MM.1S (cell line): ENCODE results near the gene ADAMTS17.

Experiments
- DNase-seq: peaks from one replicate; pipeline ENCODE4 v3.0.0-alpha.2; 2015
- H2AFZ ChIP-seq: fragments of 300-600 bp; sonication (generic); 2 replicates; pipeline ENCODE4 v1.6.0; 2016; ENCODE audit warnings: antibody characterized with exemption, low read length
- H3F3A ChIP-seq: fragments of 300-600 bp; sonication (generic); 2 replicates; pipeline ENCODE4 v1.6.1; 2016; ENCODE audit warnings: mild to moderate bottlenecking, antibody characterized with exemption, low read length, moderate library complexity, mixed read lengths; ENCODE audit not compliant: insufficient read depth
- H3K27ac ChIP-seq: fragments of 300-600 bp; sonication (generic); 2 replicates; pipeline ENCODE4 v1.5.1; 2016; ENCODE audit warnings: mild to moderate bottlenecking, low read length
- H3K27me3 ChIP-seq: fragments of 300-600 bp; sonication (generic); replicated peaks from 2 replicates; pipeline ENCODE4 v1.6.0; 2016; ENCODE audit warnings: low read length; ENCODE audit not compliant: insufficient read depth
- H3K36me3 ChIP-seq: fragments of 300-600 bp; sonication (generic); replicated peaks from 2 replicates; pipeline ENCODE4 v1.6.1; 2016; ENCODE audit warnings: mild to moderate bottlenecking, low read length, mixed read lengths; ENCODE audit not compliant: insufficient read depth
- H3K4me1 ChIP-seq: fragments of 300-600 bp; sonication (generic); 2 replicates; pipeline ENCODE4 v1.6.1; 2016; ENCODE audit warnings: low read length, mixed read lengths
- H3K4me2 ChIP-seq: fragments of 300-600 bp; sonication (generic); 2 replicates; pipeline ENCODE4 v1.6.0; 2016; ENCODE audit warnings: low read depth, low read length
- H3K4me3 ChIP-seq: fragments of 300-600 bp; sonication (generic); 2 replicates; pipeline ENCODE4 v1.5.1; 2016; ENCODE audit warnings: low read length, mixed read lengths
- H3K79me2 ChIP-seq: fragments of 300-600 bp; sonication (generic); 2 replicates; pipeline ENCODE4 v1.6.1; 2016; ENCODE audit warnings: mixed run types, low read length, mixed read lengths
- H3K9ac ChIP-seq: fragments of 300-600 bp; sonication (generic); 2 replicates; pipeline ENCODE4 v1.6.1; 2016; ENCODE audit warnings: low read length, mixed read lengths
- H3K9me2 ChIP-seq: fragments of 300-600 bp; sonication (generic); replicated peaks from 2 replicates; pipeline ENCODE4 v1.6.1; 2016; ENCODE audit warnings: mild to moderate bottlenecking, low read length, mixed read lengths; ENCODE audit not compliant: insufficient read depth
- H3K9me3 ChIP-seq: fragments of 300-600 bp; sonication (generic); replicated peaks from 2 replicates; pipeline ENCODE4 v1.6.1; 2016; ENCODE audit warnings: mild to moderate bottlenecking, low read length, mixed read lengths; ENCODE audit not compliant: insufficient read depth
- H4K20me1 ChIP-seq: fragments of 300-600 bp; sonication (generic); 2 replicates; pipeline ENCODE4 v1.6.1; 2016; ENCODE audit warnings: mild to moderate bottlenecking, low read length, moderate library complexity, mixed read lengths; ENCODE audit not compliant: insufficient read depth
- EZH2 ChIP-seq: fragments of 300-600 bp; sonication (generic); optimal IDR thresholded peaks from 2 replicates; pipeline ENCODE3; 2017; ENCODE audit warnings: low read depth, mild to moderate bottlenecking, antibody characterized with exemption, low read length, mixed read lengths
- EZH2phosphoT487 ChIP-seq: fragments of 300-600 bp; sonication (generic); IDR thresholded peaks from 2 replicates; pipeline ENCODE4 v1.6.1; 2018; ENCODE audit warnings: antibody characterized with exemption, low read length
- TF ChIP-seq, protein P1 (sequence below): fragments of 300-600 bp; sonication (generic); IDR thresholded peaks from 2 replicates; pipeline ENCODE4 v1.5.1; 2016; ENCODE audit warnings: antibody characterized with exemption, low read length, mixed read lengths

The ADAMTS17 gene

DNA sequence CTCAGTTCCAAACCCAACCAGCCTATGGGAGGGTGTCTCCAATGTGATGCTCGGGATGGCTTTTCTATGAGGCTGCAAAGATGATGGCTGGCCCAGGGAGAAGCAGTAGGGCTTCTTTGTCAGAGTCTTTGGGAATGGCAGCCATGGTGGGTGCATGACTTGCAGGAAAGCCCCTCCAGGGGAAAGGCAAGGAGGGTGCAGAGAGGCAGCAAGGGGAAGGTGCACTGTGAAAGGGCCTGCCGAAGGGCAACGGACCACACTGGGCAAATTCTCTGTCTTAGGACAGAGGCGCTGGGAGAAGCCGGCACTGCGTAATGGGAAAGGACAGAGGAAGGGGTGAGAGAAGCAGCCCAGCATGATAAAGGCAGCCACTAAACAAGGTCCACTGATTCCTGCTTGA, 305.8 kb downstream of the ADAMTS17 start:
- Histone ChIP-seq H2AFZ (no peak overlapping the region), H3K9ac (no peak overlapping the region), H3K36me3 (no peaks in the 10 kb centered on the region), H3F3A (no peaks in the 10 kb centered on the region), H4K20me1 (no peaks in the 10 kb centered on the region), H3K9me2 (0 out of 2 replicates have a peak, but pooled peaks cover 5% of the 10 kb centered on the region), H3K27ac (no peak overlapping the region), H3K4me3 (no peak overlapping the region), H3K79me2 (no peaks in the 10 kb centered on the region), H3K9me3 (no peaks in the 10 kb centered on the region), H3K4me1 (no peaks in the 10 kb centered on the region), H3K4me2 (no peak overlapping the region), H3K27me3 (no peaks in the 10 kb centered on the region)
- no peak for TF ChIP-seq EZH2
- TF ChIP-seq, protein P1, sequence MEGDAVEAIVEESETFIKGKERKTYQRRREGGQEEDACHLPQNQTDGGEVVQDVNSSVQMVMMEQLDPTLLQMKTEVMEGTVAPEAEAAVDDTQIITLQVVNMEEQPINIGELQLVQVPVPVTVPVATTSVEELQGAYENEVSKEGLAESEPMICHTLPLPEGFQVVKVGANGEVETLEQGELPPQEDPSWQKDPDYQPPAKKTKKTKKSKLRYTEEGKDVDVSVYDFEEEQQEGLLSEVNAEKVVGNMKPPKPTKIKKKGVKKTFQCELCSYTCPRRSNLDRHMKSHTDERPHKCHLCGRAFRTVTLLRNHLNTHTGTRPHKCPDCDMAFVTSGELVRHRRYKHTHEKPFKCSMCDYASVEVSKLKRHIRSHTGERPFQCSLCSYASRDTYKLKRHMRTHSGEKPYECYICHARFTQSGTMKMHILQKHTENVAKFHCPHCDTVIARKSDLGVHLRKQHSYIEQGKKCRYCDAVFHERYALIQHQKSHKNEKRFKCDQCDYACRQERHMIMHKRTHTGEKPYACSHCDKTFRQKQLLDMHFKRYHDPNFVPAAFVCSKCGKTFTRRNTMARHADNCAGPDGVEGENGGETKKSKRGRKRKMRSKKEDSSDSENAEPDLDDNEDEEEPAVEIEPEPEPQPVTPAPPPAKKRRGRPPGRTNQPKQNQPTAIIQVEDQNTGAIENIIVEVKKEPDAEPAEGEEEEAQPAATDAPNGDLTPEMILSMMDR = no peak
- no peak for TF ChIP-seq EZH2phosphoT487
- no peak for DNase-seq

DNA sequence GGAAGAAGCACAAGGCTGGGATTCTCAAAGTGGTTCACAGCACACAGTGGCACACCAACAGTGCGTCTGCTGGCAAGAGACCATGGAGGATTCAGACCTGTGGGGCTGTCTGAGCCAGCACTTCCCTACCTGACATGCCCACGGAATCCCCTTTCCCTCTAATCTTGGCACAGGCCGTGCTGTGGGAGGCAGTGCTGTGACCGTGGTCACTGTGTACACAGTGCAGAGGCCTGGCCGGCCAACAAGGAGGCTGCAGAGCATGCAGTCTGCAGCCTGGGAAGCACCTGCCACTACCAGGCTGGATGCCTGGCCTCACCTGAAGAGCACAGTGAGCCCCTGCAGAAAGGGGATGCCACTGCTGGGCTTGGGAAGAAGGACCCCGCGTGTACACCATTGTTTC, 307.6 kb downstream of the ADAMTS17 start:
- H3K27me3 ChIP-seq = no peaks in the 10 kb centered on the region
- H3K9me3 ChIP-seq = no peaks in the 10 kb centered on the region

DNA sequence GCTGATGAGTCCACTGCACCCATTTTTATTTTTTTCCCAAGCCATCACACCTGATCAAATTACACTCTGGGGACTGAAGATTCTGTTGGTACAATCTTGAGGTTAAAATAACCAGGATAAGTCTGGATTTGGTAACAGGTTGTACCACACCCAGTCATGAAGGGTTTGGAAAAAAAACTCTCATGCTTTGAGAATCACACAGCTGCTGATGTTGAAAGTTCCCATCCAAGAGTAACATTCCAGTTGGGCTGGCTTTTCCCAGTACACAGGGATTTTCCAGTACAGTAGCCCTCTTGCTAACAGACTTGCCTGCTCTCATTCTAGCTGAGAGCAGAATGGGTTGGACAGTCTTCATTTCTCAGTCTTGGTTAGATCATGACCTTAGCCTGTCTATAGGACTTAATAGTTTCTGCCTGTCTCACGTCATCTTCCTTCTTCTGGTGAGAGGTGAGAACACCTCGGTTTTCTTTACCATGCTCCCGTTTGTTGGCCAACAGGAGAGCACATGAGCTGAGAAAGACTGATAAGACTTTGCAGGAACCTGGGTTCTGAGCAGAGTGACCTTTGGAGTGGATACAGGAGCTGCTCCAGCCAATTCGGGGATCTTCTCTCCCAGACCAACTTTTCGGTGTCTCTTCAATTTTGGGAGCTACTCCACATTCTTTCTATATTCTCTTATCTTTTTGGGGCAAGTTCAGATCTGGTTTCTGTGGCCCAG, 308.5 kb downstream of the ADAMTS17 start:
- TF ChIP-seq EZH2 = no peak
- TF ChIP-seq, protein P1 = no peak
- no peaks in the 10 kb centered on the region for H3F3A ChIP-seq

More for the DNA sequence above, 307.6 kb downstream of the ADAMTS17 start:
- H3K27ac ChIP-seq = no peak overlapping the region
- no peak for DNase-seq
- H3K9ac ChIP-seq = no peak overlapping the region
- H3K4me3 ChIP-seq = no peak overlapping the region
- no peak overlapping the region for H2AFZ ChIP-seq
- H3K36me3 ChIP-seq = no peaks in the 10 kb centered on the region
- no peaks in the 10 kb centered on the region for H3K4me1 ChIP-seq
- H3K4me2 ChIP-seq = no peak overlapping the region
- H3K79me2 ChIP-seq = no peaks in the 10 kb centered on the region
- no peaks in the 10 kb centered on the region for H3F3A ChIP-seq
- TF ChIP-seq, protein P1 = no peak
- TF ChIP-seq EZH2 (no peak), EZH2phosphoT487 (no peak)
- 0 out of 2 replicates have a peak, but pooled peaks cover 5% of the 10 kb centered on the region for H3K9me2 ChIP-seq
- H4K20me1 ChIP-seq = no peaks in the 10 kb centered on the region

More for the DNA sequence above, 308.5 kb downstream of the ADAMTS17 start:
- H3K27me3 ChIP-seq = no peaks in the 10 kb centered on the region
- no peaks in the 10 kb centered on the region for H4K20me1 ChIP-seq
- no peak overlapping the region for H3K4me2 ChIP-seq
- H3K9me3 ChIP-seq = no peaks in the 10 kb centered on the region
- H3K27ac ChIP-seq = no peak overlapping the region
- H2AFZ ChIP-seq = no peak overlapping the region
- no peak overlapping the region for H3K9ac ChIP-seq
- H3K36me3 ChIP-seq = no peaks in the 10 kb centered on the region
- no peaks in the 10 kb centered on the region for H3K79me2 ChIP-seq
- H3K9me2 ChIP-seq = no peaks in the 10 kb centered on the region
- no peak for DNase-seq
- H3K4me1 ChIP-seq = no peaks in the 10 kb centered on the region
- no peak overlapping the region for H3K4me3 ChIP-seq
